ENCODE results near the gene ETS1.

The ETS1 gene

GRCh38 chr11:128620309-128621100 lies 33.1 kb upstream of the ETS1 start (continued):
- TF ChIP-seq YY2 (tag by site-specific recombination; IDR thresholded peaks at IDR 0.05) (no peak), ZNF654 (tag by site-specific recombination; IDR thresholded peaks at IDR 0.05; ENCODE audit: low read depth) (no peak), ZNF155 (tag by site-specific recombination; IDR thresholded peaks at IDR 0.05) (no peak), ZNF23 (tag by site-specific recombination; IDR thresholded peaks at IDR 0.05; ENCODE audit: borderline replicate concordance) (no peak), ZNF416 (tag by site-specific recombination; IDR thresholded peaks at IDR 0.05) (no peak), ZNF133 (tag by site-specific recombination; IDR thresholded peaks at IDR 0.05) (no peak), ZNF510 (tag by site-specific recombination; IDR thresholded peaks at IDR 0.05; ENCODE audit: insufficient replicate concordance) (no peak), ZFP69B (tag by site-specific recombination; IDR thresholded peaks at IDR 0.05) (no peak), GLIS1 (tag by site-specific recombination; IDR thresholded peaks at IDR 0.05) (no peak), REST (tag by site-specific recombination; IDR thresholded peaks at IDR 0.05) (no peak), ZNF664 (tag by site-specific recombination; IDR thresholded peaks at IDR 0.05) (no peak)

DNA sequence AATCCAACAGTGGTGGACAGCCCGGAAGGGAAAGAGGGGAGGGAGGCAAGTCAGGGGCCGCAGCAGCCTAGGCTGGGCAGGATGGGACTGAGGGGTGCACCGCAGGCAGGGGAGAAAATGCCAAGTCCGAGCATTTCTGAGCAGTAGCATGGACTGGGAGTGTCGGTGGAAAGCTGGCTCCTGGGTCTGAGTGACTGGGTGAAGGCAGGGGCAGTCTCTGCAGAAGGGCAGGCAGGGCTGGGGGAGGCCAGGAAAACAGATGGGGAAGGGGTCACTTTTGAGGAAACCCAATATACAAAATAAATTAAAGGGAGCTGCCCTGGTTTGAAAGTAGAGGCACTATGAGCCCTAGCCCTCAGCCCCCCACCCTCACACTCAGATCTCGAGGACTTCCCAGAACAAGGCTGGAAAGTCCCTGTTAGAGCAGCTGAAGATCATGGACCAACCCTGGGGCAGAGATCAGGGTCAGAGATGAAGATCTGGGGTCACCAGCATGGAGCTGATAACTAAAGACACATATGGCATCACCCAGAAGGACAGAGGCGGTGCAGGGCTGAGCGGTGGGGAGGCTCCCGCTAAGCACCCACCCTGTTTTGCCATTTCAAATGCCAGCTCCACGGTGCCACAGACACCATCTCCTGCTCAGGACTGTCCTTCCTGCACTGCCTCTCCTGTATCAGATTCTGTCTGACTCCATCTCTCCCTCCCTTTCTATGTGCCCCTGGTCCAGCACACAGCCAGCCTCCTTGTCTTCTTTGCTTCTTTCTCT lies 32.4 kb upstream of the ETS1 start:
- H3K27ac ChIP-seq (ENCODE audit: extremely low read depth, low read depth, low read length): no peak overlapping the region
- H3K4me3 ChIP-seq (ENCODE audit: low read depth, low read length): no peak overlapping the region
- ChIA-PET CTCF (interaction anchor here (0.6 to 1.5 kb wide), 4 partner anchors 8 to 274 kb away, joined by 3 to 6 read pairs (median 4); no protein-coding TSS in a partner anchor), POLR2A (no interaction called here)
- no peaks in the 10 kb centered on the region for H3K36me3 ChIP-seq (ENCODE audit: control insufficient read depth in 2 of 2, insufficient read depth in 1 of 2, low read length in 2 of 2)
- TF ChIP-seq ZNF571 (tag by site-specific recombination; IDR thresholded peaks at IDR 0.05) (no peak), ZNF311 (tag by site-specific recombination; IDR thresholded peaks at IDR 0.05; ENCODE audit: borderline replicate concordance) (no peak), ZNF174 (tag by site-specific recombination; IDR thresholded peaks at IDR 0.05) (no peak), ZSCAN16 (tag by site-specific recombination; IDR thresholded peaks at IDR 0.05) (no peak), SETDB1 (IDR thresholded peaks at IDR 0.05; ENCODE audit: insufficient read length, low read length) (no peak), WT1 (tag by site-specific recombination; IDR thresholded peaks at IDR 0.05) (no peak), ZNF791 (tag by site-specific recombination; IDR thresholded peaks at IDR 0.05) (no peak), ZNF529 (tag by site-specific recombination; IDR thresholded peaks at IDR 0.05; ENCODE audit: insufficient replicate concordance) (no peak), ZFP69B (tag by site-specific recombination; IDR thresholded peaks at IDR 0.05) (no peak), ZNF549 (tag by site-specific recombination; IDR thresholded peaks at IDR 0.05) (no peak), ZNF157 (tag by site-specific recombination; IDR thresholded peaks at IDR 0.05) (no peak), ZNF423 (tag by site-specific recombination; IDR thresholded peaks at IDR 0.05) (no peak), ZNF354C (tag by site-specific recombination; IDR thresholded peaks at IDR 0.05; ENCODE audit: borderline replicate concordance, low read depth) (no peak), GLIS2 (tag by site-specific recombination; IDR thresholded peaks at IDR 0.05) (no peak), ZNF19 (tag by site-specific recombination; IDR thresholded peaks at IDR 0.05; ENCODE audit: low read depth) (no peak), ZNF843 (tag by site-specific recombination; IDR thresholded peaks at IDR 0.05) (no peak), ZNF664 (tag by site-specific recombination; IDR thresholded peaks at IDR 0.05) (no peak)
- TF ChIP-seq, protein P1, sequence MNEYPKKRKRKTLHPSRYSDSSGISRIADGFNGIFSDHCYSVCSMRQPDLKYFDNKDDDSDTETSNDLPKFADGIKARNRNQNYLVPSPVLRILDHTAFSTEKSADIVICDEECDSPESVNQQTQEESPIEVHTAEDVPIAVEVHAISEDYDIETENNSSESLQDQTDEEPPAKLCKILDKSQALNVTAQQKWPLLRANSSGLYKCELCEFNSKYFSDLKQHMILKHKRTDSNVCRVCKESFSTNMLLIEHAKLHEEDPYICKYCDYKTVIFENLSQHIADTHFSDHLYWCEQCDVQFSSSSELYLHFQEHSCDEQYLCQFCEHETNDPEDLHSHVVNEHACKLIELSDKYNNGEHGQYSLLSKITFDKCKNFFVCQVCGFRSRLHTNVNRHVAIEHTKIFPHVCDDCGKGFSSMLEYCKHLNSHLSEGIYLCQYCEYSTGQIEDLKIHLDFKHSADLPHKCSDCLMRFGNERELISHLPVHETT (tag by site-specific recombination; IDR thresholded peaks at IDR 0.05): no peak
- no peaks in the 10 kb centered on the region for H3K9me3 ChIP-seq (ENCODE audit: control insufficient read depth, insufficient read depth, low read depth, low read length)
- no peaks in the 10 kb centered on the region for H3K4me1 ChIP-seq (ENCODE audit: control insufficient read depth, insufficient read depth, low read length)

All from HEK293 (cell line).